ENCODE results near the gene BTN1A1. TPM values are rescaled to one million over a fixed set of nuclear protein-coding genes. Genes with fewer than 3 reads are reported as not detected.

The BTN1A1 gene
- total RNA-seq, 1 donor from 2014 or later, result not detected

Other genes with a start within 250 kb of the BTN1A1 start
- 2.7 TPM for gene BTN3A2, start 135.1 kb upstream of the BTN1A1 start, total RNA-seq
- gene BTN2A2, start 117.2 kb upstream of the BTN1A1 start, total RNA-seq, result 2.4 TPM
- 6.2 TPM for gene BTN3A1, start 98.0 kb upstream of the BTN1A1 start, total RNA-seq
- 4.2 TPM for gene BTN3A3, start 59.8 kb upstream of the BTN1A1 start, total RNA-seq
- gene BTN2A1, start 42.3 kb upstream of the BTN1A1 start, total RNA-seq, result 8.1 TPM
- 29.9 TPM for gene HMGN4, start 38.1 kb downstream of the BTN1A1 start, total RNA-seq
- 14.6 TPM for gene ABT1, start 96.7 kb downstream of the BTN1A1 start, total RNA-seq
- 6.4 TPM for gene ZNF322, start 159.4 kb downstream of the BTN1A1 start, total RNA-seq

Data from esophagus mucosa (tissue), 1 donor.